Peyer's patch (tissue), 4 donors: ENCODE results near the gene POLR3F.

Experiments
- POLR2A ChIP-seq, 2 donors: fragments of 450-650 bp; IDR thresholded peaks; one replicate each; pipeline ENCODE4 v1.5.1; 2017; ENCODE audit warnings: antibody characterized with exemption in 2 of 2, mild to moderate bottlenecking in 2 of 2, moderate library complexity in 2 of 2
- TF ChIP-seq, protein P1 (sequence below), 6 experiments: fragments of 450-650 bp in 4 of 6; fragments of 200-600 bp in 2 of 6; sonication (generic) in 1 of 6; IDR thresholded peaks; one replicate each; pipeline ENCODE4 v1.5.1; 2017 to 2019; ENCODE audit warnings: antibody characterized with exemption in 6 of 6, mild to moderate bottlenecking in 3 of 6, moderate library complexity in 1 of 6

DNA sequence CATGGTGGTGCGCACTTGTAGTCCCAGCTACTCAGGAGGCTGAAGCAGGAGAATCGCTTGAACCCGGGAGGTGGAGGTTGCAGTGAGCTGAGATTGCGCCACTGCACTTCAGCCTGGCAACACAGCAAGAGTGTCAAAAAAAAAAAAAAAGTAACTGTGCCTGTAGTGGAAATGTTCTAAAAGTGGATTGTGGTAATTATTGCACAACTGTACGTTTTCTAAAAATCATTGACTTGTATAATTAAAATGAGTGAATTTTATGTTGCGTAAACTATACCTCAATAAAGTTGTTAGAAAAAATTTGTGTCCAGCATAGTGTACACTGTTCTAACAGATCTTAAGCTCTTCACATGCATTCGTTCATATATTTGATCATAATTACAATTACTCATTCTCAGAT lies 46.0 kb downstream of the POLR3F start:
- TF ChIP-seq, protein P1, sequence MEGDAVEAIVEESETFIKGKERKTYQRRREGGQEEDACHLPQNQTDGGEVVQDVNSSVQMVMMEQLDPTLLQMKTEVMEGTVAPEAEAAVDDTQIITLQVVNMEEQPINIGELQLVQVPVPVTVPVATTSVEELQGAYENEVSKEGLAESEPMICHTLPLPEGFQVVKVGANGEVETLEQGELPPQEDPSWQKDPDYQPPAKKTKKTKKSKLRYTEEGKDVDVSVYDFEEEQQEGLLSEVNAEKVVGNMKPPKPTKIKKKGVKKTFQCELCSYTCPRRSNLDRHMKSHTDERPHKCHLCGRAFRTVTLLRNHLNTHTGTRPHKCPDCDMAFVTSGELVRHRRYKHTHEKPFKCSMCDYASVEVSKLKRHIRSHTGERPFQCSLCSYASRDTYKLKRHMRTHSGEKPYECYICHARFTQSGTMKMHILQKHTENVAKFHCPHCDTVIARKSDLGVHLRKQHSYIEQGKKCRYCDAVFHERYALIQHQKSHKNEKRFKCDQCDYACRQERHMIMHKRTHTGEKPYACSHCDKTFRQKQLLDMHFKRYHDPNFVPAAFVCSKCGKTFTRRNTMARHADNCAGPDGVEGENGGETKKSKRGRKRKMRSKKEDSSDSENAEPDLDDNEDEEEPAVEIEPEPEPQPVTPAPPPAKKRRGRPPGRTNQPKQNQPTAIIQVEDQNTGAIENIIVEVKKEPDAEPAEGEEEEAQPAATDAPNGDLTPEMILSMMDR (IDR thresholded peaks at IDR 0.05): no peak
- no peak for TF ChIP-seq POLR2A (IDR thresholded peaks at IDR 0.05)
